MM.1S (cell line): ENCODE results near the gene DBNL.

ENCODE experiments used
- DNase-seq: peaks from one replicate; pipeline ENCODE4 v3.0.0-alpha.2; 2015
- H2AFZ ChIP-seq: fragments of 300-600 bp; sonication (generic); 2 replicates; pipeline ENCODE4 v1.6.0; 2016; ENCODE audit warnings: antibody characterized with exemption, low read length
- H3F3A ChIP-seq: fragments of 300-600 bp; sonication (generic); 2 replicates; pipeline ENCODE4 v1.6.1; 2016; ENCODE audit warnings: mild to moderate bottlenecking, antibody characterized with exemption, low read length, moderate library complexity, mixed read lengths; ENCODE audit not compliant: insufficient read depth
- H3K27ac ChIP-seq: fragments of 300-600 bp; sonication (generic); 2 replicates; pipeline ENCODE4 v1.5.1; 2016; ENCODE audit warnings: mild to moderate bottlenecking, low read length
- H3K27me3 ChIP-seq: fragments of 300-600 bp; sonication (generic); replicated peaks from 2 replicates; pipeline ENCODE4 v1.6.0; 2016; ENCODE audit warnings: low read length; ENCODE audit not compliant: insufficient read depth
- H3K36me3 ChIP-seq: fragments of 300-600 bp; sonication (generic); replicated peaks from 2 replicates; pipeline ENCODE4 v1.6.1; 2016; ENCODE audit warnings: mild to moderate bottlenecking, low read length, mixed read lengths; ENCODE audit not compliant: insufficient read depth
- H3K4me1 ChIP-seq: fragments of 300-600 bp; sonication (generic); 2 replicates; pipeline ENCODE4 v1.6.1; 2016; ENCODE audit warnings: low read length, mixed read lengths
- H3K4me2 ChIP-seq: fragments of 300-600 bp; sonication (generic); 2 replicates; pipeline ENCODE4 v1.6.0; 2016; ENCODE audit warnings: low read depth, low read length
- H3K4me3 ChIP-seq: fragments of 300-600 bp; sonication (generic); 2 replicates; pipeline ENCODE4 v1.5.1; 2016; ENCODE audit warnings: low read length, mixed read lengths
- H3K79me2 ChIP-seq: fragments of 300-600 bp; sonication (generic); 2 replicates; pipeline ENCODE4 v1.6.1; 2016; ENCODE audit warnings: mixed run types, low read length, mixed read lengths
- H3K9ac ChIP-seq: fragments of 300-600 bp; sonication (generic); 2 replicates; pipeline ENCODE4 v1.6.1; 2016; ENCODE audit warnings: low read length, mixed read lengths
- H3K9me2 ChIP-seq: fragments of 300-600 bp; sonication (generic); replicated peaks from 2 replicates; pipeline ENCODE4 v1.6.1; 2016; ENCODE audit warnings: mild to moderate bottlenecking, low read length, mixed read lengths; ENCODE audit not compliant: insufficient read depth
- H3K9me3 ChIP-seq: fragments of 300-600 bp; sonication (generic); replicated peaks from 2 replicates; pipeline ENCODE4 v1.6.1; 2016; ENCODE audit warnings: mild to moderate bottlenecking, low read length, mixed read lengths; ENCODE audit not compliant: insufficient read depth
- H4K20me1 ChIP-seq: fragments of 300-600 bp; sonication (generic); 2 replicates; pipeline ENCODE4 v1.6.1; 2016; ENCODE audit warnings: mild to moderate bottlenecking, low read length, moderate library complexity, mixed read lengths; ENCODE audit not compliant: insufficient read depth
- CTCF ChIP-seq: fragments of 300-600 bp; sonication (generic); IDR thresholded peaks from 2 replicates; pipeline ENCODE4 v1.5.1; 2016; ENCODE audit warnings: antibody characterized with exemption, low read length, mixed read lengths
- EZH2 ChIP-seq: fragments of 300-600 bp; sonication (generic); optimal IDR thresholded peaks from 2 replicates; pipeline ENCODE3; 2017; ENCODE audit warnings: low read depth, mild to moderate bottlenecking, antibody characterized with exemption, low read length, mixed read lengths
- EZH2phosphoT487 ChIP-seq: fragments of 300-600 bp; sonication (generic); IDR thresholded peaks from 2 replicates; pipeline ENCODE4 v1.6.1; 2018; ENCODE audit warnings: antibody characterized with exemption, low read length

The DBNL gene

GRCh38 chr7:44050121-44050914 lies 5.8 kb downstream of the DBNL start:
- Histone ChIP-seq H3K9me3 (no peaks in the 10 kb centered on the region), H3K9ac (no peak overlapping the region), H3K79me2 (peaks cover 67% of the 10 kb centered on the region), H4K20me1 (peaks cover 8% of the 10 kb centered on the region; the same call in 1 of the 2 replicates), H3K36me3 (peaks cover 4% of the 10 kb centered on the region; the same call in 1 of the 2 replicates), H3K9me2 (no peaks in the 10 kb centered on the region), H2AFZ (no peak overlapping the region), H3F3A (peaks cover 13% of the 10 kb centered on the region; the same call in 1 of the 2 replicates), H3K27me3 (no peaks in the 10 kb centered on the region), H3K4me1 (peaks cover 19% of the 10 kb centered on the region), H3K4me2 (no peak overlapping the region), H3K4me3 (no peak overlapping the region), H3K27ac (no peak overlapping the region)
- DNase-seq = no peak
- no peak for TF ChIP-seq EZH2
- no peak for TF ChIP-seq EZH2phosphoT487
- TF ChIP-seq CTCF = no peak

DNA sequence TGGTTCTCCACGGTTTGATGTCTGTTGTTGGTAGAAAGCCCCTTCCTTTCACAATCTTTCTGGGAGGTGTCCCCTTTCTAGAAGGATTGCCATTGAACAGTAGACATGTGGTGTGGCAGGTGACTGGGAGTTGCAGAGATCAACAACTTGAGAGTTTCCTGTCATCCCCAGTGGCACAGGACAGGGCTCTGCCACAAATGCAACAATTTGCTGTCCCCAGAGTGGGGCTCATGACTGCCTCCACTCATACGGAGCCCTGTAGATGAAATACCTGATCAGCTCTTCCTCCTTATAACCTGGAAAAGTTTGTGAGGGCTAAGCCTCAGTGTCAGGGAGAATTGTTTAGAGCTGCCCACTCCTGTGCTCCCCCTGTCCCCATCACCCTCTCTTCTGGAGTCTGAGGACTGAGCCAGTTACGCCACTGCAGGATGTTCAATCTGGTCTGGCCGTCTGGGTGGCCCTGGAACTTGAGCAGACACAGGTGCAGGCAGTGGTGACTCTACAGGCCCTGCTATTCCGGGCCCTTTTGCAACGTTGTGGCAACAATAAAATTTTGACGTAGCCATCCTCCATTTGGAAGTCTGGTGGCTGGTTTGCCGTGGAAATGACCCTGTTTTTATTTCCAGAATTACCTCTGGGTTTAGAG lies 6.5 kb downstream of the DBNL start:
- DNase-seq = no peak

GRCh38 chr7:44051611-44052220 lies 7.2 kb downstream of the DBNL start:
- H3K9me2 ChIP-seq = no peaks in the 10 kb centered on the region
- H2AFZ ChIP-seq = no peak overlapping the region
- 0 out of 2 replicates have a peak, but pooled peaks cover 4% of the 10 kb centered on the region for H3F3A ChIP-seq
- H3K36me3 ChIP-seq = peaks cover 4% of the 10 kb centered on the region; the same call in 1 of the 2 replicates
- H3K9me3 ChIP-seq = no peaks in the 10 kb centered on the region
- DNase-seq = no peak
- H3K9ac ChIP-seq = no peak overlapping the region
- H3K27me3 ChIP-seq = no peaks in the 10 kb centered on the region
- TF ChIP-seq EZH2 = no peak
- no peak for TF ChIP-seq EZH2phosphoT487
- no peak for TF ChIP-seq CTCF
- no peak overlapping the region for H3K27ac ChIP-seq
- no peak overlapping the region for H3K4me3 ChIP-seq
- no peak overlapping the region for H3K4me2 ChIP-seq
- peaks cover 61% of the 10 kb centered on the region for H3K79me2 ChIP-seq
- H4K20me1 ChIP-seq = peaks cover 8% of the 10 kb centered on the region; the same call in 1 of the 2 replicates
- H3K4me1 ChIP-seq = peaks cover 7% of the 10 kb centered on the region; the same call in 1 of the 2 replicates

More for the DNA sequence above, 6.5 kb downstream of the DBNL start:
- Histone ChIP-seq H3F3A (peaks cover 7% of the 10 kb centered on the region; the same call in 1 of the 2 replicates), H3K4me1 (peaks cover 12% of the 10 kb centered on the region), H3K79me2 (peaks cover 61% of the 10 kb centered on the region), H3K9ac (no peak overlapping the region), H3K9me2 (no peaks in the 10 kb centered on the region), H3K4me2 (no peak overlapping the region), H4K20me1 (peaks cover 8% of the 10 kb centered on the region; the same call in 1 of the 2 replicates), H3K27me3 (no peaks in the 10 kb centered on the region), H3K9me3 (no peaks in the 10 kb centered on the region), H2AFZ (no peak overlapping the region), H3K36me3 (peaks cover 4% of the 10 kb centered on the region; the same call in 1 of the 2 replicates), H3K27ac (no peak overlapping the region), H3K4me3 (no peak overlapping the region)
- TF ChIP-seq EZH2 = no peak
- TF ChIP-seq EZH2phosphoT487 = no peak
- no peak for TF ChIP-seq CTCF
